Suppressor macrophage (primary cell): ENCODE data around the gene SPATA33.
"Not testable (repeated sequence)": the region's sequence is repeated elsewhere in the genome, so short reads cannot be mapped to it uniquely, and the experiment has no call there.

ENCODE experiments used
- DNase-seq, 4 experiments: peaks; one replicate each; pipeline ENCODE4 v3.0.0-alpha.2; 2020 to 2022

SPATA33 gene

DNA sequence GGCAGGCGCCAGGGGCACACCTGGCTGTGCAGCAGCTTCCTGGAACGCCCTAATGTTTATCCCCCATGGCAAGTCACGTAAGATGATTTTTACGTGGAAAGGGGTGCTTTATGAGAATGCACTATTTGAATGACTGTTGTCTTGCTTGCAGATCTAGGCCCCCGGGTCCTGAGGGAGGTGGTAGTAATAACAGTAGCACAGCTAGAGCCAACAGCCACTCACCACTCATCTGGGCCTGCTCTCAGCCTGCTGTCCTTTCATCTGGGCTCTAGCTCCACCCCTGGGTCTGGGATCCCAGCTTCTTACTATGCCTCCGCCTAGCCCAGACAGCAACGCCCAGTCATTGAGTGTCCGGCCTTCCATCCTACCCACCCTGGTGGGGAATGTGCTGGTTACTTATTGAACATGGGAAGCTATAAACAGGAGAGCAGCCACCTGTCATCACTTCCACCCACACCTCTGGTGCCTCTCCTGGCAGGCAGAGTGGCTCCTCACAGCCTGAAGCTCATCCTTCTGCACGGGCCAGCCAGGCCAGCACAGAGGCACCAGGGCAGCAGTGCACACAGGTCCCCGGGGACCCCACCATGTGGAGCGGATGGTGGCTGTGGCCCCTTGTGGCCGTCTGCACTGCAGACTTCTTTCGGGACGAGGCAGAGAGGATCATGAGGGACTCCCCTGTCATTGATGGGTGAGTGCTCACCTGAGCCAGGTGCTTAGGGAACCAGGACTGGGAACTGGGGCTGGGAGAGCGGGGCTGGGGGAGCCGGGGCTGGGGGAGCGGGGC is 27.6 kb upstream of the SPATA33 start:
- DNase-seq = no peak

DNA sequence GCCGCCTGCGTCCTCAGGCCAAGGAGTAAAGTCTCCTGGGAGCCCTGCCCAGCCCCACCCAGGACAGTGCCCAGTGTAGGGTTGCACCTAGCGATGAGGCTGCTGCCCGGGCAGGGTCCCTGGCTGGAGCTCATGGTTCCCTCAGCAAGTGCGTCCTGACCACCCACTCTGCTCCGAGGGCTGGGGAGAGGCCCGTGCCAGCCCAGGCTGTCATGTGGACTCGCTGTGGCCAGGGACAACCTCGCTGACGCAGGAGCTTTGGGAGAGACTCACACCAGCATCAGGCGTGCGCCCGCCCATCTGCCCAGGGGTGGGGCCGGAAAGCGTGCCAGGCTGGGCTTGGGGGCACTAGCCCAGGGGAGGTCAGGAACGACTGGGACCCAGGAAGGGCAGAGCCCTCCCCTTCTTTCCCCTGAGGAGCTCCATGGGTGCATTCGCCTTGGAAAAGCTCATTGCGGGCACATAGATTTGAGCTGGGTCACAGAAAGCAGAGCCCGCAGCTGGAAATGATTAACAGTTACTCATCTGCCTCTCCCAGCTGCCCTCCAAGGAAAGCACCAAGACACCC is 24.5 kb upstream of the SPATA33 start:
- no peak for DNase-seq

DNA sequence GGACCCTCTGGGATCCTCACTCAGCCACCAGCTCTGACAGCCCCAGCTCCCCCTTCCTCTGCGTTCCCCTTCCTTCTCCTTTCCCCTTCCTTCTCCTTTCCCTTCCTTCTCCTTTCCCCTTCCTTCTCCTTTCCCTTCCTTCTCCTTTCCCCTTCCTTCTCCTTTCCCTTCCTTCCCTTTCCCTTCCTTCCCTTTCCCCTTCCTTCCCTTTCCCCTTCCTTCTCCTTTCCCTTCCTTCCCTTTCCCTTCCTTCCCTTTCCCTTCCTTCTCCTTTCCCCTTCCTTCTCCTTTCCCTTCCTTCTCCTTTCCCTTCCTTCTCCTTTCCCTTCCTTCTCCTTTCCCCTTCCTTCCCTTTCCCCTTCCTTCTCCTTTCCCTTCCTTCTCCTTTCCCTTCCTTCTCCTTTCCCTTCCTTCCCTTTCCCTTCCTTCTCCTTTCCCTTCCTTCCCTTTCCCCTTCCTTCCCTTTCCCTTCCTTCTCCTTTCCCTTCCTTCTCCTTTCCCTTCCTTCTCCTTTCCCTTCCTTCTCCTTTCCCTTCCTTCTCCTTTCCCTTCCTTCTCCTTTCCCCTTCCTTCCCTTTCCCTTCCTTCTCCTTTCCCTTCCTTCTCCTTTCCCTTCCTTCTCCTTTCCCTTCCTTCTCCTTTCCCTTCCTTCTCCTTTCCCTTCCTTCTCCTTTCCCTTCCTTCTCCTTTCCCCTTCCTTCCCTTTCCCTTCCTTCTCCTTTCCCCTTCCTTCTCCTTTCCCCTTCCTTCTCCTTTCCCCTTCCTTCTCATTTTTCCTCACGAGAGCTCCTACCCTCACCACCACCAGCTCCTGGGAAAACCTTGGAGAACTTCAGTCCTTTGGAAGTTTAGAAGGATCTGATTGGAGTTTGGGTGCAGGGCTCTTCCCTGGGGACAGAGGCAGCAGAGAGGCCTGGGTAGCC is 22.9 kb upstream of the SPATA33 start:
- DNase-seq = not testable (repeated sequence)

DNA sequence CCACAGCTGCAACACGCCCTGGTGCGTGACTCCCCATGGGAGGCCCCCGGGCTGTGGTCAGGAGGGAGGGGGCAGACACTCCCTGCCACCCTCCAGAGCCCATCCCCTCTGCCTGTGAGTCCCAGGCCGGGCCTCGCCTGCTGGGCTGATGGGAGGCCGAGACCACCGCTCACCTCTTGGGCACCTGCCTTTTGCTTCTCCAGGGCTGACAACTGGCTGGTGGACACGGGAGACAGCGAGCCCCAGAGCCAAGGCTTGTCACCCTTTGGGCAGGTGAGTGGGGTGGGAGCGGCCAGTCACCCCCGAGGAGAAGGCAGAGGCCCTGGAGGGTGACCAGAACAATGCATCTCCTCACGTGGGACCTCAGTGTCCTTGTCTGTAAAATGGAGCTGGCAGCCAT is 21.0 kb upstream of the SPATA33 start:
- no peak for DNase-seq

DNA sequence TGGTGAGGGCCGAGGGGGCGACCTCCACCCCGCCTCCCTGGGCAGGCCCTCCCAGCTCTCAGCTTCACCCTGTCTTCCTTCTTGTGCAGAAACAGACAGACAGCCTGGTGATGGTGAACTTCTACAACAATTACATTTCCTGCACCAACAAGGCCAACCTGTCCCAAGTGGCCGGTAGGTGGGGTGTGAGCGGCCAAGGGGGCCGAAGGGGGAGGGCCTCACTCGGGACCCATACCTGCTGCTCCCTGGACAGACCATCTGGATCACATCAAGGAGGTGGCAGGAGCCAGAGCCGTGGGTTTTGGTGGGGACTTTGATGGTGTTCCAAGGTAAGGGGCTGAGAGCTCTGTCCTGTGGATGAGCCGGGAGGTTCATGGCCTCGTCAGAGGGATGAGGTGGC is 20.3 kb upstream of the SPATA33 start:
- DNase-seq = no peak

DNA sequence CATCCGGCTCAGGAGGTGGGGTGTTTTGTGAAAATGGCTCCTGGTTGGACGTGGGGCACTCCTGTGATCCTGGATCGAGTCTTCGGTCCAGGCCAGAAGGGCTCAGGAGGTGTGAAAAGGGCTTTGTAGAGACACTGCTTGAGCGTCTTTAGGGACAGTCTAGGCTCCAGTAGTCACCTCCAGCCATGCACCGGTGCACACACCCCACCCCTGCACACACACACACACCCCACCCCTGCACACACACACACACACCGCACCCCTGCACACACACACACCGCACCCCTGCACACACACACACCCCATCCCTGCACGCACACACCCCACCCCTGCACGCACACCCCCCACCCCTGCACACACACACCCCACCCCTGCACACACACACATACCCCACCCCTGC is 19.2 kb upstream of the SPATA33 start:
- DNase-seq = no peak

DNA sequence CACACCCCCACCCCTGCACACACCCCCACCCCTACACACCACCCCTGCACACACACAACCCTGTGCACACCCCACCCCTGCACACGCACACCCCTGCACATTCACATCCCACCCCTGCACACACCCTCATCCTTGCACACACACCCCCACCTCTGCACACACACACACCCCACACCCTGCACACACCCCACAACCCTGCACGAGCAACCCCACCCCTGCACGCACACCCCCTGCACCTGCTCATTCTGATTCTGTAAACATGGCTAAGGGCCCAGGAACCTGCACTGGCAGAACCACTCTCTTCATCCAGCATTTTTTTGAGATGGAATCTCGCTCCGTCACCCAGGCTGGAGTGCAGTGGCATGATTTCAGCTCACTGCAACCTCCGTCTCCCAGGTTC is 18.3 kb upstream of the SPATA33 start:
- DNase-seq = no peak

DNA sequence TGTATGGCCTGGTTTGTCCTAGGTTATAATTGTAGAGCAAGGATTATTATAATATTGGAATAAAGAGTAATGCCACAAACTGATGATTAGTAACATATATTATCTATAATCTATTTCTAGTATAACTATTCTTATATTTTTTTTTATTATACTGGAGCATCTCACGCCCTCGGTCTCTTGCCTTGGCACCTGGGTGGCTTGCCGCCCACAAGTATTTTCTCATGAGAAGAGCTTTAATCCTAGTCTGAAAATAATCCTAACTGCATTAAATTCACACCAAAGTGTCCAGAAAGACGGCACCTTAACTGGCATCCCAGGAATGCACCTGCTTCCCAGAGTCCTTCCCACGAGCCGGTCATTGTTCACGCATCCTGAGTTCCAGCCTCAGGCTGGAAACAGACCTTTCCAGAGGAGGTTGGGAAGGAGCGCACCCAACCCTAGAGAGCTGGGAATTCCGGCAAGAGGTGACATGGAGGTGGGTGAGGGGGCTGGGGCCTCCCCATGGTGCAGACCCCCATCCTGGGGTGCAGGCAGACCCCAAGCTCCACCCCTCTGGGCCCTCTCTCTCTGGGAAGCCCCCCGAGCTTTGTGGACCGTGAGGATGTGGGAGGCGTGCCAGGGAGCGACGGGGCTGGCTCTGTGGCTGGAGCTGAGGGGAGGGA is 16.0 kb upstream of the SPATA33 start:
- DNase-seq = no peak

DNA sequence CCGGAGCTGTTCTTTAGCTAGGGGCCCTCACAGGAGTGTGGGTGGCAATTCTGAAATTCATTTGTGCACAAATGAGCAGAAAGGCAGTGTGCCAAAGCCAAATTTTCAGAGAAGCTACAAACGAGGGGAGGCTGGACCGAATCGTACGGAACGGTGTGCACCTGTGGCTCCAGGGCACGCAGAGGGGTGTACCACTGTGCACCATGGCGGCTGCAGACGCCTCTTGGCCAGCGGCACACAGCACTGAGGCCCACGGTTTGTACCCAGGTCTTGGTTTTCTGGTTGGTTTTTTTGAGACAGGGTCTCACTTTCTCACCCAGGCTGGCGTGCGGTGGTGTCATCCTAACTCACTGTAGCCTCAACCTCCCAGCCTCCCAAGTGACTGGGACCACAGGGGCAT is 15.1 kb upstream of the SPATA33 start:
- DNase-seq = no peak

DNA sequence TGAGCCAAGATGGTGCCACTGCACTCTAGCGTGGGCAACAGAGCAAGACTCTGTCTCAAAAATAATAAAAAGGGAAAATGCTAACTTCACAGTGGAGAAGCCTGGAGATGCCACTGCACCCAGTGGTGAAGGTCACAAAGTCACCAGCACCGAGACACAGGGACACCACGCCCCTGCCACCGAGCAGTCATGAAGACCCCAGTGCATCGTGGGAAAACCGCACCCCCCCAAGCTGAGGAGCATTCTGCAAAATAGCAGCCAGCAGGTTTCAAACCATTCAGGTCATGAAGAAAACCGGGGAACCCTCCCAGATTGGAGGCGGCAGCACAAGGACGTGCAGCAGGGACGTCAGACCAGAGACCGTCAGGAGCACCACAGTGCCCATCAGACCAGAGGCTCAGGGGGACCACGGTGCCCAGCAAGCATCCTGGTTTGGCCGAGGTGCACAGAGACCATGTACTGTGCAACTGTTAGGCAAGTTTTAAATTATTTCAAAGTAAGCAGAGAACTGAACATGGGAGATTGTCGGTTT is 13.8 kb upstream of the SPATA33 start:
- no peak for DNase-seq

DNA sequence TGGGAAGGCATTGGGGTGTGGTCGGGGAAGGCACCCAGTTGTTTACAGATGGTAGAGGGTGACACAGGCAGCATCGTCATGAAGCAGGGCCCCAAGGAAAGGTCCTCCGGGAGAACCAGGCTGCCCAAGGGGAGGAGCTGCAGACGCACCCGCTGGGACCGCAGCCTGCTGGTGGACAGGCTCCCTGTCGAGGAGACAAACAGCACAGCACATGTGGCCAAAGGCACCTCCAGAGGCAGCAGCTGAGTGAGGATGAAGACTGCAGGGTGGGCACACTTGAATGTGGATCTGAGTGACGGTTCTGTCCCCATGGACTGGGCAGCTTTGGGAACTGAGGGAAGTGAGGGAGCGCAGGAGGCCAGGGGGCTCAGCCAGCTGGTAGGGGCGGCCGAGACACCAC is 12.5 kb upstream of the SPATA33 start:
- DNase-seq = no peak

DNA sequence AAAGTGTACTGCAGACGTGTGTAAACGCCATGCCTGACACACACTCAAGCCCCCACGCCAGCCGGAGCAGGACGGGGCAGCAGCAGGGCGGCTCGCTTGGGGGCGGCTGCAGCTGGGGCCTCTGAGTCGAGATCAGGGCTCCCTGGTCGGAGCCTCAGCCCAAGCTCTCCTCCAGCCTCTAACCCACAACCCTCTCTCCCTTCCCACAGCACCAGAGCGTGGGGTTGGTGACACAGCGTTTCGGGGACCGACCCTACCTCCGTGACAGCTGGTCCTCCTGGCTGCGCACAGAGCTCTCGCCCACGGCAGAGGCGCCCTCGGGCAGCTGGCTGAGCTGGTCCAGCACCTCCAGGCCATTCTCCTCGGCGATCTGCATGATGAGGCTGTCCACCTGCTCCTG is 11.4 kb upstream of the SPATA33 start:
- DNase-seq = no peak

DNA sequence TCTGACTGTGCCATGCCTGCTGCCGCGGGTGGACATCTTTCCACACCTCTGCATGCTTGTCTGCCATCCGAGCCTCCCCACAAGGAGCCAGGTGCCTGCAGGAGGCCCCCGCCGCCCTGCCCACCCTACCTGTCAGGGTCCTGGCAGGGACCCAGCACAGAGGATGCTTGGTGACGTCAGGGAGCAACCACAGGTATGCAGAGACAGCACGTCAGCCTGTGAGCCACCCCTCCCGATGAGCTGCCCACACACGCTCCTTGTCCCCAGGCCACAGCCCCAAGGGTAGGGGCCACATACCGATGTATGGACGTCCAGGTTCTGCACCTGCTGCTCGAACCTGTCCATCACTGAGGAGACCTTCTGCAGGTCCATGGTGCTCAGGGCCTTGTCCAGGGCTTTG is 10.7 kb upstream of the SPATA33 start:
- no peak for DNase-seq

DNA sequence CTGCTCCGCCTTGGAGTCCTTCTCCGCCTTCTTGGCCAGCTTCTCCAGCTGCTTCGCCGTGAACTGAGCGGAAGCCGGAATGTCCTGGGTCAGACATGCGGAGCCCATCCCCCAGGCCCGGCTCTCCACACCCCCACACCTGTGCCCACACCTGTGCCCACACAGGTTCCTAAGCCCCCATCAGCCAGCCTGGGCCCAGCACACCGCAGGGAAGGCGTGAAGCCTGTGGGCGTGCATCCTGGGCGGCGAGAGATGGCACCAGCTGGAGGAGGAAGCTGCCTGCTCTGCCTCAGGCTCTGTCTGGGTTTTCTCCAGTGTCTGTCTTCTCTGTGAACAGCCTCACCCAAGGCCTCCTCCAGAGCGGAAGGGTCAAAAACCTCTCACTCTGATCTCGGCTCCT is 6.1 kb upstream of the SPATA33 start:
- DNase-seq = no peak

DNA sequence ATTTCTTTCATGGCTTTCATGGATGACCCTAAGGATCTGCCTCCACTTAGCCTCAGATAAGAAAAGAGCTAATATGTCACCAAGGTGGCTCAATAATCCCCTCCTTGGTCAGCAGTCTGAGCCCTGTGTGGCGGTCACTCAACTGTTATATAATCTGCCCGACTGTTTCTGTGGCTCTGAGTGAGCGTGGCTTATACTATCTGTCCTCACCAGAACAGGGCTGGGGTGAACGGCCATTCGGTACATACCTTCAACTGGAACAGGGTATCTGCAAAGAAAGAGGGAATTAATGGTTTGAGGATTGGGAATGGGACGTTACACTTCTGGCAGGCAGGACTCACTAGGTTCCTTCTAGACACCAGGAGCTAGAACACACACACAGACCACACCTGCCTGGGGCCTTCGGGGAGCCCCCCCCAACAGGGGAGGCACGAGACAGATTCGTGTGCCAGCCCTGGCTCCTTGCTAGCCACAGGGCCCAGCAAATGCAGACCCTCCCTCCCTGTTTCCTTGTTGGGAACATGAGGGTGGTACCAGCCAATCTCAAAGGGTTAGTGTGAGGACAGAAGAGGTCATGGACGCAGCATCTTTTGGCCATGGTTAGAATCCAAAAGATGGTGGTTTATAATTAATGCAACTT is 3.9 kb upstream of the SPATA33 start:
- no peak for DNase-seq

DNA sequence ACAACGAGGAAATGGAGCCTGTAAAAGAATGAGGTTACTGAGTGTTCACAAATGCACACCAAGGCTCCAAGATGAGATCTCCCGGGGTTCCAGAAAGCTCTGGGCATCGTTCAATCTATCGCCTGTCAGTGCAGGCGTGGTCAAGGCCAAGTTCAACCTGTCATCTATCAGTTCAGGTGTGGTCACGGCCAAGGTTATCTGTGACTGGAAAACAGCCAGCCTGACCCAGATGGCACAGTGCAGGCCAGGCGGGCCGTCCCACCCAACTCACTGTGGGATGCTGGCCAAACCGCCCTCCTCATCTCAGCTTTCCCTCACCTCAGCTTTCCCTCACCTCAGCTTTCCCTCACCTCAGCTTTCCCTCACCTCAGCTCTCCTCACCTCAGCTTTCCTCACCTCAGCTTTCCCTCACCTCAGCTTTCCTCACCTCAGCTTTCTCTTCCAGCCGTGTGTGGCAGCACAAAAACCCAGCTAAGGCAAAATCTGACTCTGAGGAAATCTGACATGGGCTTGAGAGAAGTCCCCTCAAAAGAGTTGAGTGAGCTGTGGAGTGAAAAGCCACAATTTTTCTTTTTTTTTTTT is 2.5 kb upstream of the SPATA33 start:
- no peak for DNase-seq

DNA sequence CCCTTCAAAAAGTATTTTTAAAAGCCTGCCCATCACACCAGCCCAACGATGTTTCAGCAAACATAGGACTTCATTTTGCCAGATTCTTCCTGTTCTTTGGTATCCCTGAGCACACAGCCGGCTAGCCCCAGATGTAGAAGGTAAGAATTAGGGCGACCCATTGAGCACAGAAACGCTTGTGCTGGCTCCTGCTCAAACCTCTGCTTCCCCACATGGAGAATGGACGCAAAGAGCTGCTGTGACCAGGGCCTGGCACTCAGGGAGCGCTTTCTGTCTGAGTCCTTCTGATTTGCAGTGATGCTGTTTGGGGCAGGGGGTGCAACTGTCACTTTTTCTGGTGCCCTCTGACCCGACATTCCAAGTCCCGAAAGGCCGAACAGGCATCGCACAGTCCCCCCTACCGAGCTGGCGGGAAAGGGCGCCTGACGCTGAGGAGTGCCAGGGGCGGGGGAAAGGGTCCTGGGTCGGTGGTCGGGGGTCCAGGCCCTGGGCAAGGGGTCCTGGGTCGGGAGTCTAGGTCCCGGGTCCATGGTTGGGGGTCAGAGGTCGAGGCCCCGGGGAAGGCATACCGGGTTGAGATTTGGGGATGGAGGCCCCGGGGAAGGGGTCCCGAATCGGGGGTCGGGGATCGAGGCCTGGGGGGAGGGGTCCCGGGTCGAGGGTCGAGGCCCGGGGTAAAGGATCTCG is 1.1 kb upstream of the SPATA33 start:
- DNase-seq = no peak

DNA sequence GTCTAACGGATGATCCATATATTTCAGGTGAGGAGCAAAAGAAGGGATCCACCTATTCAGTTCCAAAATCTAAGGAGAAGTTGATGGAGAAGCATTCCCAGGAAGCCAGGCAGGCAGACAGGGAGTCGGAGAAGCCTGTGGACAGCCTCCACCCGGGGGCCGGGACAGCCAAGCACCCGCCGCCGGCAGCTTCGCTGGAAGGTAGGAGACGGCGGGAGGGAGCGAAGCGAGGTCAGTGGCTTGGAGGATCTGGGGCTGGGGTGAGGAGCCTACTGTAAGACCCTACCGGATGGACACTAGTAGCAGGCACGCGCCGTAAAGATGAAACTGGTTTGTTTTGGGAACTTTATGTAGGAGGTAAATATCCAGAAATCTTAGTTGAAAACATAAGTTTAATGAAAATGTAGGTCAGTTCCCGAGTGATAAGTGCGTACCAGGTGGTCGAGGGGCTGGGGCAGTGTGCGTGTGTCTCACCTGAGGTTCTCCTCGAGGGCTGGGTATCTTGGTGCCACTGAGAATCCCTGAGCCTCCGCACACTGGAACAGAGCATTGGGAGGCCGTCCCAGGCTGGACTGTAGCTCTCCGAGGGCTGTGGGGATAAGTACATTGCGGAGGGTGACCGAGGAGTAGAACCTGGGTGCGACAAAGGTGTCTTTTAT is 714 bp downstream of the SPATA33 start:
- DNase-seq = peak; percentile 7 to 45 (median 22)

DNA sequence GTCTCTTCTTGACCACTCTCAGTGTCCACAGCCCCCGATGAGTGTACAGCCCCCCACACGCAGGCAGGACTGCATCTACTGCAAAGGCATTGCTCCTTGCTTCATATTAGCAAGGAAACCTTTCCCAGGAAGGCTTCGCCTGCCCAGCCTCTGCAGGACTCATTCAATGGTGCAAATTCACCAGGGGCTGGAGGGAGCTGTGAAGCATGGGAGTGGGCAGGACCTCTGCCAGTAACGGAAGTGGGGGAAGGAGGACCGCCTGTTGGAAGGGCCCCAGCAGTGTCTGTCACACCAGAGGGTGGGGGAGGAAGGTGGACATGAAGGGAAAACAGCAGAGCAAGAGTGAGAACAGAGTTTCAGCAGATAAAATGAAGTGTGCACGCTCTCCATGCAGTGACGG is 2.5 kb downstream of the SPATA33 start:
- no peak for DNase-seq

DNA sequence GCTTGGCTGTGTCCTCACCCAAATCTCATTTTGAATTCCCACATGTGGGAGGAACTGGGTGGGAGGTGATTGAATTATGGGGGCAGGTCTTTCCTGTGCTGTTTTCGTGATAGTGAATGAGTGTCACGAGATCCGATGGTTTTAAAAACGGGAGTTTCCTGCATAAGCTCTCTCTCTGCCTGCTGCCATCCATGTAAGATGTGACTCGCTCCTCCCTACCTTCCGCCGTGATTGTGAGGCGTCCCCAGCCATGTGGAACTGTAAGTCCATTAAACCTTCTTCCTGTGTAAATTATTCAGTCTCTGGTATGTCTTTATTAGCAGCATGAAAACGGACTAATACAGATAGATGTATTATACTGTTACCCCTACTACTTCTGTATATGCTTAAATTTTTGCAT is 3.6 kb downstream of the SPATA33 start:
- DNase-seq = no peak

DNA sequence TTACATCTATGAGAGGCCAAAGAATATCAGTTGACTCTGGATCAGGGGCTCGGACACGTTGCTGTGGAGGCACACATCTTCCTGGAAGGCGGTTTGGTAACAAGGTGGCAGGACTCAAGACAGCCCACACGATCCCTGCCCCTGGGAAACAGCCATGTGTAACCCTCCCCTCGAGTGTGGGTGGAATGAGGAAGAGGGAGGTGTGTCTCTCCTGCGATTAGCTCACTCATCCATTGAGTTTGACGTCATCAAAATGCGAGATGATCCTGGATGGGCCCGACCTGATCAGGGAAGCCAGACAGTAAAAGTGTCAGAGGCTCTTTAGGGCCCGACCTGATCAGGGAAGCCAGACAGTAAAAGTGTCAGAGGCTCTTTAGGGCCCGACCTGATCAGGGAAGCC is 6.6 kb downstream of the SPATA33 start:
- peak in 1 of 4 experiments; percentile 25 for DNase-seq
